Colonic mucosa (tissue), 4 donors: ENCODE data around the gene RAD51B. TPM values are rescaled to one million over a fixed set of nuclear protein-coding genes. Genes with fewer than 3 reads are reported as not detected.

ENCODE experiments used
- DNase-seq: peaks from one replicate; pipeline ENCODE4 v3.0.0-alpha.2; 2020
- H3K27ac ChIP-seq: fragments of 200-600 bp; one replicate; pipeline ENCODE4 v1.8.0; 2021
- H3K27me3 ChIP-seq: fragments of 200-600 bp; one replicate; pipeline ENCODE4 v1.8.0; 2021
- H3K36me3 ChIP-seq: fragments of 200-600 bp; one replicate; pipeline ENCODE4 v1.8.0; 2021
- H3K4me1 ChIP-seq: fragments of 200-600 bp; one replicate; pipeline ENCODE4 v1.8.0; 2021; ENCODE audit warnings: mild to moderate bottlenecking
- H3K4me3 ChIP-seq: fragments of 200-600 bp; one replicate; pipeline ENCODE4 v1.8.0; 2021
- H3K9ac ChIP-seq, 2 donors: one replicate each; pipeline ENCODE4 v1.7.0; 2013; ENCODE audit warnings: control low read depth in 2 of 2, low read depth in 2 of 2, low read length in 2 of 2
- H3K9me3 ChIP-seq: fragments of 200-600 bp; one replicate; pipeline ENCODE4 v1.8.0; 2021
- intact Hi-C: fragments of 100-400 bp; cut with DNase I; formaldehyde crosslinking; loops from one replicate; pipeline ENCODE4 v1.14.1; 2022
- total RNA-seq, 2 donors: library from RNA; stranded (reverse); fragmentation: NEBNext Ultra II Directional in 1 of 2; extraction: Animal tissue kit (Norgen Biotek cat#: 25700) in 1 of 2; gene quantifications; one replicate each; pipeline ENCODE4 v1.2.1, GENCODE V29; 2021
- TF ChIP-seq, protein P1 (sequence below): fragments of 200-600 bp; IDR thresholded peaks from one replicate; pipeline ENCODE4 v1.8.0; 2022; ENCODE audit warnings: antibody characterized with exemption, mild to moderate bottlenecking
- donor health status: healthy.
- donor health status: DM: no; HTN: no; CAD: no.
- donor health status: DM: no; HTN: no; CAD: no.

The RAD51B gene
- total RNA-seq, 2 donors from 2014 or later: 12.7 to 22.0 TPM

DNA sequence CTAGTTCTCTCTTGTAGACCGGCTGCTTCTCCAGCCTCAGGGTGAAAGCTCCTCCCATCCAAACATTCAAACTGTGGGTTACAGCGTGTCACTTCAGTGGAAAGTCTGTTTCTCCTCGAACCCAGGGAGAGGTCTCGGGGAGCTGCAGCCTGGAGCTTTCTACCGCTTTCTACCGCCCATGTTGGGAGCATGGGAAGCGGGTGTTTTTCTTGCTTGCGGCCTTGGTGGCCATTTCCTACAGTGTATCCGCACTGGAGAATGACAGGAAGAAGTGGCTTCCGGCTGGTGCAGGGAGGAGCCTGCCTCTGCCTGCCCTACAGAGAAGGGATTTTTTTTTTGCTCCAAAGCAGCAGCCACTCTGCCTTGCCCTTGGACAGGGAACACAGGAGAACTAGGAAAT, 952.1 kb downstream of the RAD51B start:
- Histone ChIP-seq H3K9me3 (no peaks in the 10 kb centered on the region), H3K36me3 (no peaks in the 10 kb centered on the region), H3K9ac (no peak overlapping the region), H3K27me3 (no peaks in the 10 kb centered on the region), H3K27ac (no peak overlapping the region), H3K4me1 (no peaks in the 10 kb centered on the region), H3K4me3 (no peak overlapping the region)
- TF ChIP-seq, protein P1, sequence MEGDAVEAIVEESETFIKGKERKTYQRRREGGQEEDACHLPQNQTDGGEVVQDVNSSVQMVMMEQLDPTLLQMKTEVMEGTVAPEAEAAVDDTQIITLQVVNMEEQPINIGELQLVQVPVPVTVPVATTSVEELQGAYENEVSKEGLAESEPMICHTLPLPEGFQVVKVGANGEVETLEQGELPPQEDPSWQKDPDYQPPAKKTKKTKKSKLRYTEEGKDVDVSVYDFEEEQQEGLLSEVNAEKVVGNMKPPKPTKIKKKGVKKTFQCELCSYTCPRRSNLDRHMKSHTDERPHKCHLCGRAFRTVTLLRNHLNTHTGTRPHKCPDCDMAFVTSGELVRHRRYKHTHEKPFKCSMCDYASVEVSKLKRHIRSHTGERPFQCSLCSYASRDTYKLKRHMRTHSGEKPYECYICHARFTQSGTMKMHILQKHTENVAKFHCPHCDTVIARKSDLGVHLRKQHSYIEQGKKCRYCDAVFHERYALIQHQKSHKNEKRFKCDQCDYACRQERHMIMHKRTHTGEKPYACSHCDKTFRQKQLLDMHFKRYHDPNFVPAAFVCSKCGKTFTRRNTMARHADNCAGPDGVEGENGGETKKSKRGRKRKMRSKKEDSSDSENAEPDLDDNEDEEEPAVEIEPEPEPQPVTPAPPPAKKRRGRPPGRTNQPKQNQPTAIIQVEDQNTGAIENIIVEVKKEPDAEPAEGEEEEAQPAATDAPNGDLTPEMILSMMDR: no peak
- DNase-seq: no peak
- intact Hi-C loops: no loop called here

DNA sequence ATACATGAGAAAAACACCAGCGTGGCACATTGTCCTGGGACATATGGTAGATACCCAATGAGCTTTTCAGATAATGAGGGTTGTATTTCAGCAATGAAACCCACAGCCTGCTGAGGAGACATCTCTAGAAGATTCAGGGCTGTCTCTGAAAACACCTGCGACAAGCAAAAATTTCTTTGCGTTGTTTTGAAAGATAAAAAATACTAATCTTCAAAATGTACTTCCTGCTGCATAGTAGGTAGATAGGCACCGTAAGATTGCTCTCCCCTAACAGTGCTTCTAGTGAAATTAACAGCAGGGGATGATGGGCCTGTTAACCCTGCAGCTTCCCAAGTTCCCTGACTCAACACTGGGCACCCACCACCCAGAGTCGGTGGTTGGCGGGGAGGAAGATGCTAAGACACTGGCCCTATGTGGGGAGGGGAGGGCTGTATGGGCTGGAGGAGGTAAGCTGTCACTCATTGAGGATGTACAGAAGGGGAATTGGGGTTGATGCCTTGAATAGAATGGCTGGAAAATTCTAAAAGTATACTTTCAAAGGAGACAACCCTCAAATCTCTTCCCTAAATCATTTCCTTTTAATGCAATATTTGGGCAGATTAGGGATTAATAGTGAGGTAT, 953.3 kb downstream of the RAD51B start:
- Histone ChIP-seq H3K4me1 (no peaks in the 10 kb centered on the region), H3K27me3 (no peaks in the 10 kb centered on the region), H3K36me3 (no peaks in the 10 kb centered on the region), H3K27ac (no peak overlapping the region), H3K9ac (no peak overlapping the region), H3K4me3 (no peak overlapping the region), H3K9me3 (no peaks in the 10 kb centered on the region)
- TF ChIP-seq, protein P1: no peak
- no peak for DNase-seq
- intact Hi-C loops: no loop called here

DNA sequence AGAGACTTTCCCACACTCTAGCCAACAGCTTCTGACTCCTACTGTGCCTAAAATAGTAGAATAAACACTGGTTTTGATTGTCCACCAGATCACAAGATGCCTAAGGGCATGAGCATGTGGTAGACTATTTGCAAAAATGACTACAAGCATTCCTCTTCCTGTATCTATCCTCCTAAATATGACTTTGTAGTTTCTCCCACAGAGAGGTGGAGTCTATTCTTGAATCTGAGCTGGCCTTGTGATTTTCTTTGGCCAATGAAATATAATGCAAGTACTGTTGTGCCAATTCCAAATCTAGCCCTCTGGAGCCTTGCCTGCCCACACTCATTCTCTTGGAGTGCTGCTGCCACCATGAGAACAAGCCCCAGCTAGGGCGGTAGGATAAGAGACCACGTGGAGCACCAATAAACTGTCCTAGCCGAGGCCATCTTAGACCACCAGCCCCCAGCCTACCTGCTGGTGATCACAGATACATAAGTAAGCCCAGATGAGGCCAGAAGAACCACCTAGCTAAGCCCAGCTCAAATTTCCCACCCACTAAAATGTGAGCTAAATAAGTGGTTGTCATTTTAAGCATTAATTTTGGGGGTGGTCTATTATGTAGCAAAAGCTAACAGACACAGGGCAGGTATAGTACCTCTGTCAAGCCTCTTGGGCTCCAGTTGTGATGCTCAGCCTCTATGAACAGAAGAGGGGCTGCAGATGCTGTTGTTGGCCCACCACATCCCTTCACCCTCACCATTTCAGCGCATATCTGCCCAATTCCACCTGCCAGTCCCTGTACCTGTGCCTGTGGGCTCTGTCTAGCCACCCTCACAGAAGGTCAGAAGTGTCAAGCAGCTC, 955.4 kb downstream of the RAD51B start:
- H3K4me3 ChIP-seq: no peak overlapping the region
- TF ChIP-seq, protein P1: no peak
- no peak overlapping the region for H3K9ac ChIP-seq
- H3K27ac ChIP-seq: no peak overlapping the region
- H3K9me3 ChIP-seq: no peaks in the 10 kb centered on the region
- H3K27me3 ChIP-seq: no peaks in the 10 kb centered on the region
- no peaks in the 10 kb centered on the region for H3K36me3 ChIP-seq
- intact Hi-C loops: loop anchor here (5.0 kb wide), 1 partner anchor 43 kb away; no protein-coding TSS in a partner anchor
- no peaks in the 10 kb centered on the region for H3K4me1 ChIP-seq
- no peak for DNase-seq

DNA sequence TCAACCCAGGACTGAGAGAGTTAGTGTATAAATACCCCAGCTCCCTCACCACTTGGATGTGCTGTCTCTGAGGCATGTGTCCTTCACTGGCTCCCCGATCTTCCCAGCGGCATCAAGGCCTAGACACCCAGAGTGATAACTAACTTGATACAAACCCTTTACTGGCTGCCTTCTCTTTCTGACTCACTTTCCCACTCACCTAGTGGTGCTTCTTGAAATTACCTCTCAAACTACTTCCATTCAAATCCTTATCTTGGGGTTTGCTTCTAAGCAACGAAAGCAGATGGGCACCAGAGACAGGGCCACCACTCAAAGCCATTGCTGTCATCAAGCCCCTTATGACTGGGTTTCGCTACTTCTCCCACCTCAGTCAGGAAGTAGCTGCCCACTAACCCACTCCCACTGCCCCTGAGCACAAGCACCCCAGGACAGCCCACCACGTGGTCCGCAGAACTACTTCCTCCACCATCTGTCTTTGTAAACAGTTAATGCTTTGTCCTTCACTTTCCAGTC, 956.1 kb downstream of the RAD51B start:
- H3K27ac ChIP-seq: no peak overlapping the region
- H3K36me3 ChIP-seq: no peaks in the 10 kb centered on the region
- no peak for DNase-seq
- H3K4me3 ChIP-seq: no peak overlapping the region
- TF ChIP-seq, protein P1: no peak
- intact Hi-C loops: loop anchor here (5.0 kb wide), 1 partner anchor 43 kb away; no protein-coding TSS in a partner anchor
- H3K9me3 ChIP-seq: no peaks in the 10 kb centered on the region
- H3K4me1 ChIP-seq: peaks cover 7% of the 10 kb centered on the region
- H3K9ac ChIP-seq: no peak overlapping the region
- no peaks in the 10 kb centered on the region for H3K27me3 ChIP-seq

DNA sequence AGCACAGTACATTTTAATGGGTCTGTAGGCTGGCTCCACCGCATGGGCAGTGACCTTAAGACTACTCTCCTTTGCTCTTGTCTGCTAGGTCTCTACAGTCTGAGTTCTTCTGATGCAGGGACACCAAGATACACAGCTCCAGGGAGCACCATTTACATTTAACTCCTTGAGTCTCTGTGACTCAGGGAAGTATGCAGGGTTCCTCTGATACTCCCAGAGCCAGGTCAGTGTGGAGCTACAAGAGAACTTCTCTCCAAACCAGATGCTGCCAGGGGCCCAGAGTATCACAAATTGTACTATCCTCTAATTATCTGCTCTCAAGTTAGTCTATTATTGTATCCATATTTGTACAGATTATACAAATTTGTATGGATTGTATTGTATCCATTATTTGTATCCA, 958.1 kb downstream of the RAD51B start:
- no peak overlapping the region for H3K9ac ChIP-seq
- H3K4me1 ChIP-seq: peaks cover 24% of the 10 kb centered on the region
- TF ChIP-seq, protein P1: no peak
- DNase-seq: no peak
- H3K27ac ChIP-seq: no peak overlapping the region
- intact Hi-C loops: loop anchor here (5.0 kb wide), 1 partner anchor 45 kb away; no protein-coding TSS in a partner anchor
- H3K4me3 ChIP-seq: no peak overlapping the region
- H3K9me3 ChIP-seq: no peaks in the 10 kb centered on the region
- no peaks in the 10 kb centered on the region for H3K27me3 ChIP-seq
- H3K36me3 ChIP-seq: no peaks in the 10 kb centered on the region

Other genes starting within 250 kb of the RAD51B start
- gene PIGH, start 219.5 kb upstream of the RAD51B start, total RNA-seq: 10 to 100 TPM; 16.3 to 17.1 TPM
- gene ARG2, start 199.9 kb upstream of the RAD51B start, total RNA-seq: 10 to 100 TPM in 1 of 2 donors, 1 to 10 TPM in 1; 4.7 to 11.5 TPM
- gene VTI1B, start 145.1 kb upstream of the RAD51B start, total RNA-seq: 100 to 1,000 TPM; 116 to 121 TPM
- gene RDH11, start 124.0 kb upstream of the RAD51B start, total RNA-seq: 10 to 100 TPM; 60.0 to 81.7 TPM
- gene RDH12, start 117.9 kb upstream of the RAD51B start, total RNA-seq: not detected
- gene ZFYVE26, start 3.2 kb upstream of the RAD51B start, total RNA-seq: 10 to 100 TPM; 19.1 to 19.2 TPM